MCF 10A (cell line): Measurements from ENCODE around the gene HHIPL2. TPM values are rescaled to one million over a fixed set of nuclear protein-coding genes. Genes with fewer than 3 reads are reported as not detected.
"Not testable (repeated sequence)": the region's sequence is repeated elsewhere in the genome, so short reads cannot be mapped to it uniquely, and the experiment has no call there.

Experiments
- BruUV-seq: library from RNA; stranded (reverse); fragments of 400-500 nt; replicated peaks from 2 replicates; lab custom pipeline; 2021; lab: Mats Ljungman, UMichigan
- CTCF ChIA-PET: fragments of 300-600 bp; sonication (Branson Sonifier 250); formaldehyde crosslinking; extraction: SDS; loops from one replicate; lab custom pipeline; 2021; ENCODE audit warnings: antibody characterized with exemption, inconsistent platforms; lab: Yijun Ruan, JAX
- POLR2A ChIA-PET: fragments of 300-600, 350-650 bp; sonication (Branson Sonifier 250); formaldehyde crosslinking; extraction: SDS; loops from one replicate; lab custom pipeline; 2020; ENCODE audit warnings: antibody characterized with exemption, inconsistent platforms; lab: Yijun Ruan, JAX
- DNase-seq: peaks from one replicate; pipeline ENCODE4 v3.0.0-alpha.2; 2018; ENCODE audit not compliant: unreplicated experiment
- H3K27ac Mint-ChIP-seq: one replicate; pipeline ENCODE4 v1.8.0; 2022; ENCODE audit warnings: mild to moderate bottlenecking, low read depth, mixed read lengths; ENCODE audit not compliant: unreplicated experiment
- H3K27me3 Mint-ChIP-seq: one replicate; pipeline ENCODE4 v1.8.0; 2022; ENCODE audit warnings: mixed read lengths; ENCODE audit not compliant: insufficient read depth, unreplicated experiment
- H3K36me3 Mint-ChIP-seq: one replicate; pipeline ENCODE4 v1.8.0; 2022; ENCODE audit warnings: mild to moderate bottlenecking, moderate library complexity, mixed read lengths; ENCODE audit not compliant: insufficient read depth, unreplicated experiment
- H3K4me1 Mint-ChIP-seq: one replicate; pipeline ENCODE4 v1.8.0; 2022; ENCODE audit warnings: mixed read lengths; ENCODE audit not compliant: insufficient read depth, unreplicated experiment
- H3K4me3 Mint-ChIP-seq: one replicate; pipeline ENCODE4 v1.8.0; 2022; ENCODE audit warnings: mild to moderate bottlenecking, moderate library complexity, mixed read lengths; ENCODE audit not compliant: unreplicated experiment
- H3K9me3 Mint-ChIP-seq: one replicate; pipeline ENCODE4 v1.8.0; 2022; ENCODE audit warnings: mixed read lengths; ENCODE audit not compliant: unreplicated experiment
- intact Hi-C: fragments of 100-400 bp; cut with micrococcal nuclease; formaldehyde crosslinking; loops from 2 replicates; pipeline ENCODE4 v1.14.1; 2022
- total RNA-seq: library from RNA; stranded (reverse); gene quantifications from 2 replicates; pipeline ENCODE4 v1.2.3, GENCODE V29; 2022

The HHIPL2 gene
- total RNA-seq, 1 experiment from 2014 or later: 1.1 TPM

GRCh38 chr1:222487774-222488173 is 60.1 kb downstream of the HHIPL2 start:
- CTCF ChIA-PET, POLR2A ChIA-PET, H3K27ac Mint-ChIP-seq, intact Hi-C loops, BruUV-seq, H3K4me3 Mint-ChIP-seq, DNase-seq, H3K4me1 Mint-ChIP-seq, H3K36me3 Mint-ChIP-seq, H3K9me3 Mint-ChIP-seq, H3K27me3 Mint-ChIP-seq: not testable (repeated sequence)

GRCh38 chr1:222484005-222484404 is 63.9 kb downstream of the HHIPL2 start:
- BruUV-seq, intact Hi-C loops, H3K9me3 Mint-ChIP-seq, DNase-seq, H3K4me3 Mint-ChIP-seq, POLR2A ChIA-PET, H3K27ac Mint-ChIP-seq, H3K4me1 Mint-ChIP-seq, CTCF ChIA-PET, H3K36me3 Mint-ChIP-seq, H3K27me3 Mint-ChIP-seq: not testable (repeated sequence)

GRCh38 chr1:222479567-222479966 is 68.3 kb downstream of the HHIPL2 start:
- H3K4me3 Mint-ChIP-seq, H3K4me1 Mint-ChIP-seq, intact Hi-C loops, H3K27ac Mint-ChIP-seq, DNase-seq, BruUV-seq, H3K36me3 Mint-ChIP-seq, H3K9me3 Mint-ChIP-seq, POLR2A ChIA-PET, H3K27me3 Mint-ChIP-seq: not testable (repeated sequence)
- CTCF ChIA-PET: interaction anchor here (0.7 kb wide), 1 partner anchor 315 kb away, joined by 3 read pairs; no protein-coding TSS in a partner anchor

GRCh38 chr1:222476436-222476835 is 71.5 kb downstream of the HHIPL2 start:
- BruUV-seq, H3K4me1 Mint-ChIP-seq, DNase-seq, H3K9me3 Mint-ChIP-seq, H3K27me3 Mint-ChIP-seq, intact Hi-C loops, H3K36me3 Mint-ChIP-seq, H3K4me3 Mint-ChIP-seq: not testable (repeated sequence)
- peak overlapping the region; percentile 24 for H3K27ac Mint-ChIP-seq
- POLR2A ChIA-PET: interaction anchor here (0.7 kb wide), 1 partner anchor 113 kb away, joined by 3 read pairs; the partner anchor contains the start of gene TAF1A
- CTCF ChIA-PET: interaction anchor here (1.3 kb wide), 1 partner anchor 158 kb away, joined by 6 read pairs; no protein-coding TSS in a partner anchor

GRCh38 chr1:222473717-222474116 is 74.2 kb downstream of the HHIPL2 start:
- DNase-seq, BruUV-seq, intact Hi-C loops, H3K36me3 Mint-ChIP-seq, H3K9me3 Mint-ChIP-seq, H3K27me3 Mint-ChIP-seq, H3K4me3 Mint-ChIP-seq, H3K4me1 Mint-ChIP-seq: not testable (repeated sequence)
- H3K27ac Mint-ChIP-seq: peak overlapping the region; percentile 76
- ChIA-PET POLR2A (interaction anchor here (1.3 kb wide), 1 partner anchor 171 kb away, joined by 4 read pairs; no protein-coding TSS in a partner anchor), CTCF (interaction anchor here (0.7 to 2.3 kb wide), 6 partner anchors 9 to 303 kb away, joined by 3 to 10 read pairs (median 5); no protein-coding TSS in a partner anchor)

GRCh38 chr1:222472776-222473540 is 74.9 kb downstream of the HHIPL2 start:
- H3K27me3 Mint-ChIP-seq, H3K36me3 Mint-ChIP-seq, intact Hi-C loops, BruUV-seq, H3K4me1 Mint-ChIP-seq, H3K4me3 Mint-ChIP-seq, H3K9me3 Mint-ChIP-seq, DNase-seq: not testable (repeated sequence)
- ChIA-PET CTCF (interaction anchor here (0.7 to 2.3 kb wide), 4 partner anchors 19 to 232 kb away, joined by 3 to 10 read pairs (median 6); no protein-coding TSS in a partner anchor), POLR2A (interaction anchor here (0.6 kb wide), 1 partner anchor 1085 kb away, joined by 3 read pairs; no protein-coding TSS in a partner anchor)
- peak overlapping the region; percentile 76 for H3K27ac Mint-ChIP-seq

Other genes with a start within 250 kb of the HHIPL2 start
- gene TAF1A, start 41.8 kb upstream of the HHIPL2 start, total RNA-seq: 38.2 and 39.3 TPM in 2 replicates
- 166 and 203 TPM in 2 replicates for gene MIA3, start 70.0 kb upstream of the HHIPL2 start, total RNA-seq
- gene AIDA, start 164.4 kb upstream of the HHIPL2 start, total RNA-seq: 129 and 133 TPM in 2 replicates
- 115 and 152 TPM in 2 replicates for gene BROX, start 164.5 kb upstream of the HHIPL2 start, total RNA-seq
- 0.74 TPM in 1 of 2 replicates, not detected in the other for gene FAM177B, start 189.1 kb upstream of the HHIPL2 start, total RNA-seq